Measurements from ENCODE around the gene UAP1L1.
"Not testable (repeated sequence)": the region's sequence is repeated elsewhere in the genome, so short reads cannot be mapped to it uniquely, and the experiment has no call there.

UAP1L1 gene

DNA sequence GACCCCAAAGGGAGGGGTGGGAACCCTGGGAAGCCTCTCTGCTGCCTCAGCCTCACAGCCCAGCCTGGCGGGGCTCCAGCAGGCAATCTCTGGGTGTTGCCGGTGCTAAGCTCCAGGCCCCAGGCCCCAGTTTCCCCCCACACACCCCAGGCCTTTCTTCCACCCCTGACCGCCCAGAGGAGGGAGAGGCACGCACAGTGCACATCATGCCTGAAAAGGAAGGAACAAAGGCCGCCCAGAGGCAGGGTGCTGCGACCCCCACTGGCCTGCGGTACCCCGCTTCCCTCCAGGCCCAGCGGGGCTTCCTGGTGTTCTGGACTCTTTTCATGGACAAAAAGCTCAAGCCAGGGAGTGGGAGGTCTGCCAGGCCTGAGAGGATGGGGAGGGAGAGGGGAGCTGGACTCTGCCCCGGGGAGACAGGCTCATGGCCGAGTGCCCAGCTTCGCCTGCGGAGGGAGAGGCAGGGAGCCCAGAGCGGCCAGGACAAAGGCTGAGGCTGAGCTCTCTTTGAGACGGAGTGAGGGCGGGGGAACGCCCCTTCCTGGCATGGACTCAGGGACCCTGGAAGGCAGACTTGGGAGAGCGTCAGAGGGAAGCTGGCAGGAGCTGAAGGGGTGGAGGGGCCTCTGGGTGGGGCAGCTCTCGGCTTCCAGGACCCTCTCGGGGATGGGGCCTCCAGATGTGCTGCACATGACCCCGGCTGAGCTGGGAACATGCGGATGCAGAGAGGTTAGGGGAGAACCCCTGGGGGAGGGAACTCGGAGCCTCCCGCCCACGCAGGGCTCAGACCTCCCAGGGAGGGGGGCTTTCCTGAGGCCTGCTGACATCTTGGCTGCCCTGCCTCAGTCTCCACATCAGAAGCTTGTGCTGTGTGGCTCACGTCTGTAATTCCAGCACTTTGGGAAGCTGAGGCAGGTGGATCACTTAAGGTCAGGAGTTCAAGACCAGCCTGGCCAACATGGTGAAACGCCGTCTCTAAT lies 21.6 kb upstream of the UAP1L1 start:
- in situ Hi-C loops (cut with MboI; ENCODE audit: low sequenced_read_pairs) = no loop called here

DNA sequence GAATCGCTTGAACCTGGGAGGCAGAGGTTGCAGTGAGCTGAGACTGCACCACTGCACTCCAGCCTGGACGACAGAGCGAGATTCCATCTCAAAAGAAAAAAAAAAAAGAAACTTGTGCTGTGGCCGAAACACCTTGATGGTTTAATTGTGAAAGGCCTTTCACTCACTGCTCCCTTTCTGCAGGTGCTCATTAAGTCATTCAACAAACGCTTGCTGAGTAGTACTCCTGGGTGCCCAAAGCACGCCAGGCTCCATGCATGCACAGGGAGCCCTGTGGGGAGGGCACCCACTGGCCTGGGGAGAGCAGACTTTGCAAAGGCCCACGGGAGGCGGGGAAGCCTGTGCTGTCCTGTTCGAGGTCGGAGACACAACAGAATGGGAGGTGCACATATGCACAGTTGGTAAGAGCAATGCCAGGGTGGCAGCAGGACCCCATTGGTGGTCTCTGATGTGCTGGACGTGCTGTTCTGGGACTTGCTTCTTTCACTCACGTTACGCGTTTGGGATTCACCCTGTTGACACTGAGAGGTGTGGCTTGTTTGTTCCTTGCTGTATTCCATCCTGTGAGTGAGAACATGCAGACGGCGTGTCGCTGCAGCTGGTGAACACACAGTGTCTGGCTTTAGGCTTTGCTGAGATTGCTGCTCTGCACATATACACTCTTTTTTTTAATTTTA lies 20.4 kb upstream of the UAP1L1 start:
- in situ Hi-C loops (cut with MboI; ENCODE audit: low sequenced_read_pairs) = no loop called here

DNA sequence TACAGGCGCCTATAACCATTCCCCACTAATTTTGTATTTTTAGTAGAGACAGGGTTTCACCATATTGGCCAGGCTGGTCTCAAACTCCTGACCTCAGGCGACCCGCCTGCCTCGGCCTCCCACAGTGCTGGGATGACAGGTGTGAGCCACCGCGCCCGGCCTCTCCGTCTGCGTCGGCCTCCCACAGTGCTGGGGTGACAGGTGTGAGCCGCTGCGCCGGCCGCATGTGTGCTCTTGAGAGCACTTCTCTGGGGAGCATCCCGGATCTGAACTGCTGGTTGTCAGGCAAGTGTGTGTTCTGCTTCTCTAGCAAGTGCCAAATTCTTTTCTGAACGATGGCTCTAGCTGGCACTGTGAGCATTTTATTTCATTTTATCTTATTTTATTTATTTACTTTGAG lies 19.8 kb upstream of the UAP1L1 start:
- in situ Hi-C loops (cut with MboI; ENCODE audit: low sequenced_read_pairs) = no loop called here

DNA sequence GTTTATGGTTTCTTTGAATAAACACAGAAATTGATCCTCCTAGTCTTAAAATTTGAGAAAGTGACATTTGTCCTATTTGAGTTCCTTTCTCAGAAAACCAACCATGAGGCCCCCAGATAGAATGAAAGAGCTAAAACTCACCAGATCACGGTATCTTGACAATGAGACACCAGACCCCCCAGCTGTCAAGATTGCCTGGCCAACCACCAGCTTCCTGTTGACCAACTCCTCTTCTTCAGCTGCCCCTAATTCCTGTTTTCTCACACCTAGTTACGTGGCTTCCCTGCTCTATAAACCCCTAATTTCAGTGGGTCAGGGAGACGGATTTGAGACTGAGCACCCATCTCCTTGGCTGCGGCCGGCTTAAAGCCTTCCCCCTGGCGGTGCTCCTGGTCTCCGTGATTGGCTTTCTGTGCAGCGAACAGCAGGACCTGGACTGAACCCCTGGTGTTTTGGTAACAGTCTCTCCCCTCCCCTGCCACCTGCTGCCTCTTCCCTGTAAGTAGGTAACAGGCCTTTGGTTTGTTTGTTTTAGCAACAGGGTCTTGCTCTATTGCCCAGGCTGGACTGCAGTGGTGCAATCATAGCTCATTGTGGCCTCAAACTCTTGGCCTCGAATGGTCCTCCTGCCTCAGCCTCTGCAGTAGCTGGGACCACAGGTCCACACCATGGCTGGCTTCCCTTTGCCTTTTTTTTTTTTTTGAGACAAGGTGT lies 18.6 kb upstream of the UAP1L1 start:
- in situ Hi-C loops (cut with MboI; ENCODE audit: low sequenced_read_pairs) = no loop called here

DNA sequence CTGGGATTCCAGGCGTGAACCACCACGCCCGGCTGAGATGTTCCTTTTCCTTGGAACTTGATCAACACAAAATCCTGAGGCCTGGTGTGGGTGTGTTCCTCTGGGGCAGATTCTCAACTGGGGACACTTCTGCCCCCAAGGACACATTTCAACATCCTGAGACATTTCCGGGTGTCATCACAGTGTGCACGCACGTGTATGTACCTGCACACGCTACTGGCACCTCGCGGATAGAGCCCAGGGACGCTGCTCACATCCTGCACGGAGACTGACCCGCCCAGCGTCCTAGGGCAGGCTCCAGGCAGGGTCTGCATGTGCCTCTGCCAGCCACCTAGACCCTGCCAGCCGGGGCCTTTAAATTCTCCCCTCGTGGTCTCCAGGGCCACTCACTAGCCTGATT lies 14.9 kb upstream of the UAP1L1 start:
- in situ Hi-C loops (cut with MboI; ENCODE audit: low sequenced_read_pairs) = no loop called here

DNA sequence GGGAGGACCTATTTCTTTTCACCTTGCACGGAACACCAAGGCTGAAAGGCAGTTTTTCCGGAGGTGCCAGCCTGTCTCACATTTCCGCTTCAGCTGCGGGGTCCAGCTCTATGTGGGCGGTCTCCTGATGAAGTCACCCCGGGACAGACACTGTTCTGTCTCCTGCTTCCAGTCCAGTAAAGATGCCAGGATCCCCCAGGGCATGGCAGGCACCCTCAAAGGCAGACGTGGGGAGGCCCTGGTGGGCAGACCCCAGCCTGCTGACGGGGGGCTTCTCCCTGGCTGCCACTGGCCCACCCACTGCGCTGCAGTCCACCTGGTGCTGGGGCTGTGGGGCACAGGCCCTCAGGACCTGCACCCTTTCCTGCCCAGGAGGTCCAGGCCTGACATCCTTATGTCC lies 14.5 kb upstream of the UAP1L1 start:
- in situ Hi-C loops (cut with MboI; ENCODE audit: low sequenced_read_pairs) = not testable (repeated sequence)

DNA sequence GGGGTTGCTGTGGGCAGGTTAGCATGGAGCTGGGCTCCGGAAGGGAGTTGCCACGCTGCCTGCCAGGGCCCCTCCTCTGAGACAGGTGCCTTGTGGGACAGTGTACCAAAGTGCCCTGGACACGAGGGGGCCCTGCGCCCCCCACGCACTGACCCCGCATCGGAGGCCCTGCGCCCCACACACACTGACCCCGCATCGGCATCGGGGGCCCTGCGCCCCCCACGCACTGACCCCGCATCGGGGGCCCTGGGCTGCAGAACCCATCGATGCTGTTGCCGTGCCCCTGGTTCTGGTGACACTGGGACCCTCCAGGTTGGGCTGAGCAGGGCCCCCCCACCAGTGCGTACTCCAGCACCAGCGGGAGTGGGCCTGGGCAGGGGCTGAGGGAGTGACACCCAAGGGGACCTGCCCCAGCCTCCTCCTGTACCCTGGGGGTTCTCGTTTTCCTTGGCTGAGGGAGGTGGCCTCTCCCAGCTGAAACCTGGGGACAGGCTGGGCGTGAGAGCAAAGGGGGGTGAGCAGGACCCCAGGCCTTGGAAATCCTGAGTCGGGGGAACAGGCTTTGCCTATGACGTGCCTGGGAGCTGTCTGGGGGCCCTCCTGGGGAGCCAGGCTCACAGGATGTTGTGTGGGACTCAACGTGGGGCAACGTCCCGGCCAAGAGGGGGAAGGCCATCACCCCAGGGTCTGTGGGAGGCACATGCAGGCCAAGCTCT lies 13.8 kb upstream of the UAP1L1 start:
- in situ Hi-C loops (cut with MboI; ENCODE audit: low sequenced_read_pairs) = no loop called here

DNA sequence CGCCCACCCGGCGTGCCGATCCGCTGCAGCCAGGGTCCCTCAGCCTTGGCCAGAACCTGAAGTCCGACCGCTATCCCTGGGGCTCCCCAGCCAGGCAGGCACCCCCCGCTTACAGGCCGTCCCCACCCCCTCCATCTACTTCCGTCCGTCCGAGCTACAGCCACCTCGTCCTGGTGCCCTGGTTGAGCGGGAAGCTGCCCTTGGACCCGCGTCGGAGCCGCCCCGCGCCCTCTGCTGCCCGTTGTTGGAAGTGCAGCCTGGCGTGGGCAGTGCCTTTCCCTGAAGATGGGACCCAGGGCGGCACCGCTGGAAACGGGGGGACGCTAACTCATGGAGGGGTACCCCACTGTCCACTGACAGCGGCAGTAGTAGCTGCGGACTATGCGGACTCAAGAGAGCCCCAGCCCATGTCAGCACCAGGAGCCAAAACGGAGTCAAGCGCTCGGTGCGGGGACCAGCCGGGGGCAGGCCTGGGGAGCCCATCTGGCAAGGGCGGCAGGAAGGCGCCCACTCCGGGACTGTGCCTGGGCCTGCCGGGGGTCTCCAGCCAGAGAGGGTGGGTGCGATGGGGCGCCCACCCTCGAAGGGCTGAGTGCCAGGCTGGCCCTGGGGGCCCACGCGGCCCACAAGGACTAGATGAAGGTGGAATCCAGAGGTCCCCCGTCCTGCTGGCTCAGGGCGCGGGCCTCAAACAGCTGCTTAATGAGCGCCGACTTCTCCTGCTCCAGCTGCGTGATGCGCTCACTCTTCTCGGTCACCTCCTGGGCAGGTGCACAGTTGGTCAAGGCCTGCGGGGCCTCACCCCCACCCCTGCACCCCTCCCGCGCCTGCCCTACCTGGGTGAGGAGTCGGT lies 13.1 kb upstream of the UAP1L1 start:
- in situ Hi-C loops (cut with MboI; ENCODE audit: low sequenced_read_pairs) = no loop called here

DNA sequence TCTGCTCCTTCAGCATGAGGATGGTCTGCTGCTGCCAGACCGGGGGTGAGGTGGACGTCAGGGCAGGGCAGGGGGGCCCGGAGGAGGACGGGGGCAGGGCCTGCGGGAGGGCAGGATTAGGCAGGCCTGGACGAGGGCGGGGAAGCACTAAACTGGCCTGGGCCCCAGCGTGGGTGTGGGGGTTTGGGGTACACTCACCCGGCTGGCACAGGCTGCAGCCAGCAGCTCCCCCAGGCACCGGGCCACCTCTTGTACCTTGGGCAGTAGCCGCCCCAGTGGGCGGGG lies 12.5 kb upstream of the UAP1L1 start:
- in situ Hi-C loops (cut with MboI; ENCODE audit: low sequenced_read_pairs) = no loop called here

DNA sequence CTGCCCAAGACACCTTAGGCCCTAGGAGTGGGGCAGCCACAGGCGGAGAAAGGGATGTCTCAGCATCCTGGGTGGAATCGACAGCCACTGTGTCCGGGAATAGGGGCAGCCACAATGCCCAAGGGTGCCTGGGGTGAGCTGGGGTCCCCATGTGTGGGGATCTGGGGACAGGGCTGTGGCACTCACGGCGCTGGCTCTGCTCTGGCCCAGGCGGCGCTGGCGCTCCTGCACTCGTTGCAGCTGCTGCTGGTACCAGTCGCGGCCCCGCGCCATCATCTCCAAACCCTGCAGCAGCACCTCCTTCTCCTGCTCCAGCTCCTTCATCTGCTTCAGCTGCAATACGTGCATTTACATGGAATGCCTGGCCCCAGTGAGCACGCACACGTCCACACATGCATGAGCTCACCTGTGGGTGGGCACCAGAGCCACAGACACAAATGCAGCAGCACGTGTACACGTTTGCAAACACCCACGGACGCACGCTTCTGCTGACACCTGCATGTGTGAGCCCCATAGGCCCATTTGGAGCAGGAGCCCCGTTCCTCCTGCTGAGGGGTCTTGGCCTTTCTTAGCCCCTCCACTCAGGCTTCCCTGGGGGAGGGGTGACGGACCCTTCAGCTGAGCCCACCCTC lies 11.9 kb upstream of the UAP1L1 start:
- in situ Hi-C loops (cut with MboI; ENCODE audit: low sequenced_read_pairs) = no loop called here

DNA sequence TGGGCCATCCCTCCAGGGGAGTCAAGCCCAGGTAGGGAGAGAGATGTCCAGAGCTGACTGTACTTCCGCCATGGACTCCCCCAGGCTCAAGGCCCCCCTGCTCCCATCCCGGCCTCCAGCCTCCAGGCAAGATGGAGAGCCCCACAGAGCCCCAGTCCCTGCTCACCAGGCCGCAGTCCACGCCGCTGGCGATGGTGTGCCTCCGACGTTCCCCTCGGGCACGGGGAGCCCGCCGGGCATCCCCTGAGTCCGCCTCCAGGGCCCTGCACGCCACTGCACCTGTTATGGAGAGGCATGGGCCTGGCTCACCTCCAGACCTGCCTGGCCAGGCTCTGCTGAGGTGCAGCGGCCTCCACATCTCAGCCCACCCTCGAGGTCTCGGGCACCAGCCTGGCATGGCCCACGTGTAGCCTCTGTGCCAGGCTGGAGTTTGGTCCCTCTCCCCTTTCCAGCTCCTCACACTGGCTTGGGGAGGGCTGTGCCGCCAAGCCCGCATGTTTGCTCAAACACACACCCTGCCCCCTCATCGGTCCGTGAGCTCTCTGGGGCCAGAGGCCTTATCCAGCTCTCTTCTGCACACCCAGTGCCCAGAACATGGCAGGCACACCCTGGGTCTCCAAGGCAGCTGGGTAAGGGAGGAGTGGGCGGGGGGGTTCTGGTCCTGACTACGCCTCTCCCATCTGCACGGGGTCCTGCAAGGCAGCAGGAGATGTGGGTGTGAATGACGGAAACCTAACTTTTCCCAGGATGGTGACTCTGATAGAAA lies 11.0 kb upstream of the UAP1L1 start:
- in situ Hi-C loops (cut with MboI; ENCODE audit: low sequenced_read_pairs) = no loop called here

DNA sequence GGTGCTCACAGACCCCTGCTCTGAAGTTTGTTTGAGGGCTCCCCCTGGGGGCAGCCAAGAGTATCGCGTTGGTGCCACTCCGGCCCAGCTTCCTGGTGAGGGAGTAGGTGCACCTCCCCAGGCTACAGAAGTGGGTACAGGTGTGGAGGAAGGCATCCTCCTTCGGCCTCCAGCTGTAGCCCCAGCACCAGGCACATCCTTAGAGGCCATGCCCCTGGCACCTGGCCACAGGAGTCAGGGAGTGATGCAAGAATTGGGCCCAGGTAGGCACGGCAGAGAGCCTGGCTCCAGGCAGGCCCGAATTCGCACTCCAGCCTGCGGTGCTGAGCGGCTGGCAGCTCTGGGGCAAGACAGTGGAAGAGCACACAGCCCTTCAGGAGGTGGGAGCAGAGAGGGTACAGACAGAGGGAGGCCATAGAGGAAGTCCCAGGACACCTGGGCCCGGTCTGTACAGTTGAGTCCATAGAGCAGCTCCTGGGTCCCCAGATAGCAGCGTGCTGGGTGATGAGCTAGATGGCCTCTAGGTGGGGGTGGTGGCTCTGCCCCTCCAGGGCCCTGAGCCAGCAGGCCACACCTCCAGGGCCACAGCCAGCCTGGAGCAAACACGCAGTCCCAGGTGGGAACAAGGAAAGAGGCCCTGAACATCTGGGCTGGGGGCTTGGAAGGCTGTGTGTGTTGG lies 9.3 kb upstream of the UAP1L1 start:
- in situ Hi-C loops (cut with MboI; ENCODE audit: low sequenced_read_pairs) = no loop called here

DNA sequence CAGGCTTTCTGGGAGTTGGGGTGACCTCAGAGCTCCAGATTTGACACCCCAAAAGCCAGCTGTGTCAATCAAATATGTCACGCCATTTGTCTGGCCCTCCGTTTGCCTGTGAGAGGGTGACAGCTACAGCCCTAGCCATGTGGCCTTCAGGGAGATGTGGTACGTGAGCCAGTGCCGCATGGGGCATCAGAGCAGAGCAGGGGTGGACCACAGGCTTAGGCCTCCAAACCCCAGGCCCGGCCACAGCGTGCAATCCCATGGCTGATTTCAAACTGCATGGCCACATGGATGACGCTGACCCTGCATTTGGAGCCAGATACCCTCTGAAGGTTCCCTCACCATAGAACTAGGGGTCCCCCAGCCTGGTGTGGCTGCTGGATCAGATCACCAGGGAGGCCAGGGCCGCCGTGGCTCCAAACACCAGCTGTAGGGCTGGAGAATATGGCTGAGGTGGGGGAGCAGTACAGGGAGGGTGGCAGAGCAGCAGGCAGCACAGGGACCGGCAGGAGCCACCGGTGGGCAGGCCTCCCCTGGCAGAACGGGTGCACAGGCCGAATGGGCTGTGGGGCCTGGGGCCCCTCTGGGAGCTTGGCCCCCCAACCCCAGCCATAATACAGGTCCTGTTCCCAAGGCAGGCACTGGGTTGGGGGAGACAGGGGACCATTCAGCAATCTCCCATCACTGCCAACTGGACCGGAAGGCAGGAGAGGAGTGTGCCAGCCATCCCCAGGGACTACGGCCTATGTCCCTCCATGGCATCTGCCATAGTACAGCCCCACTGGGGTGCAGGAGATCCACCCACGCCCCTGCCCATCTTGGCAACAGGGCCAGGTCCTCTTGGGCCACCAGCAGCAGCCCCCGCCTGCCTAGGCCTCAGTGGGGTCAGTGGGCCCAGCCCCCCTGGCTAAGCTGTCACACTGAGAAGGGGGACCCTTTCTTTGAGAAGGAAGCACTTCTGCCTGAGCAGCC lies 8.5 kb upstream of the UAP1L1 start:
- in situ Hi-C loops (cut with MboI; ENCODE audit: low sequenced_read_pairs) = no loop called here

DNA sequence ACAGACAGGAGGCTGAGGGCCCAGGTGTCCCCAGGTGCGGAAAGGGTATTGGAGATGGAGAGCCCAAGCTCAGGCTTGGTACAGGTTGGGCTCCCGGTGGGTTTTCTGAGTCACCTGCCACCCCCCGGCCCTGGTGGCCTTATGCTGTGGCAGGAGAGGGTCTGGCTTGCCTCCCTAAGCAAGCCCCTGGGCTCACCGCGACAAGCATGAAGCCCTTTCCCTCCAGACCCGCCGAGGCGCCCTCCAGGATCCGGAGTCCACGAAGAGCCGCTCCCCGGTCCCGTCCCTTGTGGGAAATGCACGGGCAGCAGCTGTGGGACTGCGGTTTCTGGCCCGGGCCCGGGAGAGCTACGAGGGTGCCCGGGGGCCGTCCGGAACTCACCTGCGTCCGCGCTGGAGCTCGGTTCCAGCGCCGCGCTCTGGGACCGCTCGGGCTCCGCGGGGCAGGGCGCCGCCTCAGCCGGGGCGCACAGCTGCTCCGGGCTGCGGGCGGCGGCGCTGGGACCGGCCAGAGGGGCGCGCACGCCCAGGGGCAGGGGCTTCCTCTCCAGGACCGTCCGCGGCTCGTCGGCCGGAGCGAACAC lies 7.7 kb upstream of the UAP1L1 start:
- in situ Hi-C loops (cut with MboI; ENCODE audit: low sequenced_read_pairs) = no loop called here

DNA sequence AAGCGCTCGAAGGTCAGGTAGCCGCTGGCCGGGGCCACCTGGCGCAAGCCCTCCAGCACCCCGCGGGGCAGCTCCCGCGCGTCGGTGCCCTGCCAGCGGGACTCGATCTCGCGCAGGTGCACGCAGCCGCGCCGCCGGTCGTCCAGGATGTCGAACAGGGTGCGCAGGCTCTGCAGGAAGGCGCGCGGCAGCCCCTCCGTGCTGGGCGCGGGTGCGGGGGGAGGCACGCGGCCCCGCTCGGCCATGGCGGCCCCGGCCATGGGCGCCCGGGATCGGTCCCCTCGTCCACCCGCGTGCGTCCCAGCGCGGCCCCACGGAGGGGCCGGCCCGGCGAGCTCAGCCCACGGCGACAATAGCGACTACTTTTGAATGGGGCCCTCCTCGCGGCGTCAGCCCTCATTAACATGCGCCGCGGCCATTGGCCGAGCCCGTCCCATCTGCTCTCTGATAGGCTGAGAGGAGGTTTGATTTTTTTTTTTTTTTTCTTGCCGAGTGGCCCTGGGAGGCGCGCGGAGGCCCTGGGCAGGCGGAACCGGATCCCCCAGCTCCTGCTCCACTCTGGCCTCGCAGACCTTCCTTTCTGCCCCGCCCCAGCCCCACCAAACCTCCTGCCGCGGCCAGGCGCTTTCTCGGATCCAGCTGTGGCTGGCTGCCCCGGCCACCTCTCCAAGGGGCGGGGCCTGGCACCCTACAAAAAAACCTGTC lies 7.0 kb upstream of the UAP1L1 start, which contains the start of gene SAPCD2:
TSS of gene SAPCD2 (minus strand) at position 357 of the 705 bp plus-strand sequence. CDS start at position 260, 97 bp downstream.
- in situ Hi-C loops (cut with MboI; ENCODE audit: low sequenced_read_pairs) = no loop called here

DNA sequence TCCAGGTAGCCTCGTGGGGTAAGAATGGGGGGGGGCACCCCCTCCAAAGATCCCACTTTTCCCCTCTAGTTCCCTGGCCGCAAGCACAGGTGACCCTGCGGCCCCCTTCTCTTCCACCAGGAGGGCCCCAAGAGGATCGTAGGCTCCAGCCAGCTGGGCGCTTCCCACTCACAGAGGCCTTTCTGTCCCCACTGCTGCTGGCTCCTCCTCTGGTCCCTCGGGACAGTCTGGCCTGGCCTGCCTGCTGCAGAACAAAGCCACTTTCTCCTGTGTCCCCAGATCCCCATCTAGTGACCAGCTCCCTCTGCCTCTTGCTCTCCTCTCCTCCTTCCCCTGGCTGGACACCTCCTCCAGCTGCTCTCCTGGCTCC lies 6.4 kb upstream of the UAP1L1 start:
- in situ Hi-C loops (cut with MboI; ENCODE audit: low sequenced_read_pairs) = no loop called here
